Subcutaneous adipose tissue (tissue), 4 donors: Measurements from ENCODE around the gene RNF217. TPM values are rescaled to one million over a fixed set of nuclear protein-coding genes. Genes with fewer than 3 reads are reported as not detected.

Experiments used
- total RNA-seq, 4 donors: library from RNA; depleted of rRNA; stranded (reverse); fragments of >200 nt; gene quantifications; one replicate each; pipeline ENCODE4 v1.1.0, GENCODE V29; 2016
- TF ChIP-seq, protein P1 (sequence below): fragments of 450-650 bp; IDR thresholded peaks from one replicate; pipeline ENCODE4 v1.5.1; 2016; ENCODE audit warnings: low read depth, mild to moderate bottlenecking, control low read depth, antibody characterized with exemption, moderate library complexity

The RNF217 gene
- total RNA-seq, 4 donors from 2014 or later: 41.8 to 69.5 (median 47.2) TPM

GRCh38 chr6:125001684-125002405 is 39.6 kb downstream of the RNF217 start:
- TF ChIP-seq, protein P1, sequence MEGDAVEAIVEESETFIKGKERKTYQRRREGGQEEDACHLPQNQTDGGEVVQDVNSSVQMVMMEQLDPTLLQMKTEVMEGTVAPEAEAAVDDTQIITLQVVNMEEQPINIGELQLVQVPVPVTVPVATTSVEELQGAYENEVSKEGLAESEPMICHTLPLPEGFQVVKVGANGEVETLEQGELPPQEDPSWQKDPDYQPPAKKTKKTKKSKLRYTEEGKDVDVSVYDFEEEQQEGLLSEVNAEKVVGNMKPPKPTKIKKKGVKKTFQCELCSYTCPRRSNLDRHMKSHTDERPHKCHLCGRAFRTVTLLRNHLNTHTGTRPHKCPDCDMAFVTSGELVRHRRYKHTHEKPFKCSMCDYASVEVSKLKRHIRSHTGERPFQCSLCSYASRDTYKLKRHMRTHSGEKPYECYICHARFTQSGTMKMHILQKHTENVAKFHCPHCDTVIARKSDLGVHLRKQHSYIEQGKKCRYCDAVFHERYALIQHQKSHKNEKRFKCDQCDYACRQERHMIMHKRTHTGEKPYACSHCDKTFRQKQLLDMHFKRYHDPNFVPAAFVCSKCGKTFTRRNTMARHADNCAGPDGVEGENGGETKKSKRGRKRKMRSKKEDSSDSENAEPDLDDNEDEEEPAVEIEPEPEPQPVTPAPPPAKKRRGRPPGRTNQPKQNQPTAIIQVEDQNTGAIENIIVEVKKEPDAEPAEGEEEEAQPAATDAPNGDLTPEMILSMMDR: no peak

DNA sequence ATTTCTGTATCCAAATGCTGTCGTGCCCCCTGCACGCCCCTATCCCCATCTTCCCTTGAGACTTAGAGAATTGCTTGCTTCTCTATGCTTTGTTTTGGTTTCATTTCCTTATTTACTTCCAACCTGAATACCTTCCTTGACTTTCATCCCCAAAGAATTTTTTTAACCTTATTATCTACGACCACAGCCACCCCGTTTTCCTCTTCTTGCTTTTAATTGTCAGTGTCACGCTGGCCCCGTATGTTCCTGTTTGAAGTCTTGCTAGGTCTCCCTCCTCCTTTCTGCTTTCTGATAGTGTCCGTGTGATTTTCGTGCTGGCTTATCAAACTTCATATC is 40.1 kb downstream of the RNF217 start:
- TF ChIP-seq, protein P1: no peak

DNA sequence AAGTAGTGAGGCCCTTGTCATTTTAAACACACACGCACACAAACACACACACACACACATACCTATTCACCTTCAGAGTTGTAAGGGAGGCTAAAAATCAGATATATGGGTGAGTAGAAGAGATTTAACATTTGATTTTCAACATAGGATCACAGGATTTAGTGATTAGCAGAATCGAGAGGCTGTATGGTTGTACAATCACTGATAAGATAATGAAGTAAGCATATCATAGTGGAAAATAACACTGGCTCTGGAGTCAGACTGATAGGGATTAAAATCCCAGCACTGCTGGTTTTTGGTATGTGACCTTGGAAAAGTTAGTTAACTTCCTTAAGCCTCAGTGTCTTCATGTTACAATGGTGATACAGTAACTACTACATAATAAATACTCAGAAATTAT is 40.8 kb downstream of the RNF217 start:
- TF ChIP-seq, protein P1: no peak

- TF ChIP-seq, protein P1: no peak
Measured at GRCh38 chr6:125004198-125004597, 42.0 kb downstream of the RNF217 start.

- TF ChIP-seq, protein P1: no peak
Measured at GRCh38 chr6:125004797-125005595, 42.8 kb downstream of the RNF217 start.

- TF ChIP-seq, protein P1: no peak
Measured at GRCh38 chr6:125008261-125008703, 46.0 kb downstream of the RNF217 start.

GRCh38 chr6:125008957-125009356 is 46.7 kb downstream of the RNF217 start:
- TF ChIP-seq, protein P1: no peak
